HCT116 (cell line): ENCODE measurements around the gene GPALPP1.
"Not testable (repeated sequence)": the region's sequence is repeated elsewhere in the genome, so short reads cannot be mapped to it uniquely, and the experiment has no call there.

Experiments used
- CTCF ChIP-seq, 3 experiments: fragments of 200-600 bp in 1 of 3; sonication (generic) in 1 of 3; IDR thresholded peaks in 2 of 3; conservative IDR thresholded peaks in 1 of 3; 2 replicates each; pipeline ENCODE4 v1.5.1; 2012 to 2017; ENCODE audit warnings: low read depth in 2 of 3, low read length in 2 of 3, antibody characterized with exemption in 1 of 3, borderline replicate concordance in 1 of 3, control low read depth in 1 of 3, mild to moderate bottlenecking in 1 of 3, mixed read lengths in 1 of 3, mixed run types in 1 of 3, moderate library complexity in 1 of 3; ENCODE audit not compliant: insufficient read depth in 1 of 3
- ELF1 ChIP-seq: IDR thresholded peaks from 2 replicates; pipeline ENCODE4 v1.6.1; 2012; ENCODE audit warnings: low read depth, borderline replicate concordance
- MAX ChIP-seq: IDR thresholded peaks from 2 replicates; pipeline ENCODE4 v1.6.1; 2012
- POLR2A ChIP-seq: IDR thresholded peaks from 2 replicates; pipeline ENCODE4 v1.7.0; 2011; ENCODE audit warnings: borderline replicate concordance; ENCODE audit not compliant: insufficient read depth, insufficient read length; ENCODE audit errors: extremely low read depth
- POLR2AphosphoS5 ChIP-seq: IDR thresholded peaks from 2 replicates; pipeline ENCODE4 v1.6.1; 2011; ENCODE audit warnings: mild to moderate bottlenecking, low read depth, low read length, moderate library complexity
- RAD21 ChIP-seq: IDR thresholded peaks from 2 replicates; pipeline ENCODE4 v1.6.1; 2012; ENCODE audit warnings: low read depth, mild to moderate bottlenecking
- SIN3A ChIP-seq: IDR thresholded peaks from 2 replicates; pipeline ENCODE4 v1.6.1; 2012; ENCODE audit warnings: low read depth
- SP1 ChIP-seq: IDR thresholded peaks from 2 replicates; pipeline ENCODE4 v1.6.1; 2012; ENCODE audit warnings: low read depth
- ZFX ChIP-seq: fragments of 450-650 bp; IDR thresholded peaks from 2 replicates; pipeline ENCODE4 v1.6.1; 2017

- not testable (repeated sequence) for TF ChIP-seq CTCF (IDR thresholded peaks at IDR 0.05 in 2 of 3, conservative IDR thresholded peaks at IDR 0.05 in 1 of 3; ENCODE audit: borderline replicate concordance in 1 of 3, insufficient read depth in 1 of 3, low read depth in 2 of 3, low read length in 2 of 3); MAX; POLR2AphosphoS5; ZFX; SIN3A; RAD21; ELF1; SP1; POLR2A
These were observed 45.9 kb upstream of the GPALPP1 start for GRCh38 chr13:44943411-44943810.
